ENCODE data around the gene CHAC1.

CHAC1 gene

GRCh38 chr15:40915116-40915661 lies 38.1 kb upstream of the CHAC1 start:
- no peak for DNase-seq (ENCODE audit: low spot score)
- in situ Hi-C loops (cut with MboI; ENCODE audit: low sequenced_read_pairs, unreplicated experiment) = loop anchor here (25.0 kb wide), 1 partner anchor 97 kb away; no protein-coding TSS in a partner anchor
- no peak for TF ChIP-seq CTCF (IDR thresholded peaks at IDR 0.05; ENCODE audit: borderline replicate concordance, control extremely low read depth, extremely low read depth, insufficient read depth, missing control alignments)

- no peak for DNase-seq (ENCODE audit: low spot score)
- TF ChIP-seq CTCF (IDR thresholded peaks at IDR 0.05; ENCODE audit: borderline replicate concordance, control extremely low read depth, extremely low read depth, insufficient read depth, missing control alignments) = no peak
- in situ Hi-C loops (cut with MboI; ENCODE audit: low sequenced_read_pairs, unreplicated experiment) = loop anchor here (25.0 kb wide), 1 partner anchor 97 kb away; no protein-coding TSS in a partner anchor
These were observed 37.6 kb upstream of the CHAC1 start for GRCh38 chr15:40915679-40916078.

- in situ Hi-C loops (cut with MboI; ENCODE audit: low sequenced_read_pairs, unreplicated experiment) = loop anchor here (25.0 kb wide), 1 partner anchor 95 kb away; no protein-coding TSS in a partner anchor
- TF ChIP-seq CTCF (IDR thresholded peaks at IDR 0.05; ENCODE audit: borderline replicate concordance, control extremely low read depth, extremely low read depth, insufficient read depth, missing control alignments) = no peak
These were observed 35.7 kb upstream of the CHAC1 start for GRCh38 chr15:40917585-40917984.

GRCh38 chr15:40918146-40918798 lies 35.0 kb upstream of the CHAC1 start:
- in situ Hi-C loops (cut with MboI; ENCODE audit: low sequenced_read_pairs, unreplicated experiment) = loop anchor here (25.0 kb wide), 1 partner anchor 94 kb away; no protein-coding TSS in a partner anchor
- TF ChIP-seq CTCF (IDR thresholded peaks at IDR 0.05; ENCODE audit: borderline replicate concordance, control extremely low read depth, extremely low read depth, insufficient read depth, missing control alignments) = no peak
- no peak for DNase-seq (ENCODE audit: low spot score)

More at GRCh38 chr15:40917585-40917984, 35.7 kb upstream of the CHAC1 start:
- DNase-seq (ENCODE audit: low spot score) = no peak

- TF ChIP-seq CTCF (IDR thresholded peaks at IDR 0.05; ENCODE audit: borderline replicate concordance, control extremely low read depth, extremely low read depth, insufficient read depth, missing control alignments) = no peak
- in situ Hi-C loops (cut with MboI; ENCODE audit: low sequenced_read_pairs, unreplicated experiment) = loop anchor here (25.0 kb wide), 1 partner anchor 93 kb away; no protein-coding TSS in a partner anchor
- no peak for DNase-seq (ENCODE audit: low spot score)
These were observed 34.4 kb upstream of the CHAC1 start for GRCh38 chr15:40918799-40919392.

- no peak for DNase-seq (ENCODE audit: low spot score)
- no peak for TF ChIP-seq CTCF (IDR thresholded peaks at IDR 0.05; ENCODE audit: borderline replicate concordance, control extremely low read depth, extremely low read depth, insufficient read depth, missing control alignments)
- in situ Hi-C loops (cut with MboI; ENCODE audit: low sequenced_read_pairs, unreplicated experiment) = loop anchor here (10.0 to 25.0 kb wide), 2 partner anchors 90 to 253 kb away; no protein-coding TSS in a partner anchor
These were observed 31.2 kb upstream of the CHAC1 start for GRCh38 chr15:40921949-40922607.

Data from GM13976 (cell line).